Measurements from ENCODE around the gene GOLGA6L2. TPM values are rescaled to one million over a fixed set of nuclear protein-coding genes. Genes with fewer than 3 reads are reported as not detected.
"Not testable (repeated sequence)": the region's sequence is repeated elsewhere in the genome, so short reads cannot be mapped to it uniquely, and the experiment has no call there.

Gene GOLGA6L2
- total RNA-seq, 2 experiments from 2014 or later, result not detected

- Mint-ChIP-seq H3K36me3 (ENCODE audit: low read depth) (no peaks in the 10 kb centered on the region), H3K4me1 (ENCODE audit: low read depth) (no peaks in the 10 kb centered on the region), H3K27ac (no peak overlapping the region), H3K4me3 (no peak overlapping the region), H3K27me3 (ENCODE audit: low read depth) (no peaks in the 10 kb centered on the region), H3K9me3 (ENCODE audit: insufficient read depth) (no peaks in the 10 kb centered on the region)
- ATAC-seq (no peak), DNase-seq (no peak)
- CTCF ChIA-PET, result no interaction called here
- POLR2A ChIA-PET, result no interaction called here
Observed at GRCh38 chr15:23422099-23422945, 24.7 kb downstream of the GOLGA6L2 start.

GRCh38 chr15:23420806-23421575, 26.1 kb downstream of the GOLGA6L2 start:
- ChIA-PET POLR2A (no interaction called here), CTCF (no interaction called here)
- H3K9me3 Mint-ChIP-seq (ENCODE audit: insufficient read depth), result no peaks in the 10 kb centered on the region
- H3K4me1 Mint-ChIP-seq (ENCODE audit: low read depth), result no peaks in the 10 kb centered on the region
- no peak for DNase-seq
- H3K27ac Mint-ChIP-seq, result no peak overlapping the region
- H3K4me3 Mint-ChIP-seq, result no peak overlapping the region
- no peaks in the 10 kb centered on the region for H3K27me3 Mint-ChIP-seq (ENCODE audit: low read depth)
- ATAC-seq, result no peak
- H3K36me3 Mint-ChIP-seq (ENCODE audit: low read depth), result no peaks in the 10 kb centered on the region

GRCh38 chr15:23416349-23417276, 30.4 kb downstream of the GOLGA6L2 start:
- POLR2A ChIA-PET, result no interaction called here

GRCh38 chr15:23415866-23416265, 31.2 kb downstream of the GOLGA6L2 start:
- H3K36me3 Mint-ChIP-seq (ENCODE audit: low read depth); H3K9me3 Mint-ChIP-seq (ENCODE audit: insufficient read depth); ATAC-seq; H3K4me1 Mint-ChIP-seq (ENCODE audit: low read depth); DNase-seq; POLR2A ChIA-PET; H3K27ac Mint-ChIP-seq; CTCF ChIA-PET; H3K4me3 Mint-ChIP-seq; H3K27me3 Mint-ChIP-seq (ENCODE audit: low read depth): not testable (repeated sequence)

More at GRCh38 chr15:23416349-23417276, 30.4 kb downstream of the GOLGA6L2 start:
- H3K27me3 Mint-ChIP-seq (ENCODE audit: low read depth), result no peaks in the 10 kb centered on the region
- no peaks in the 10 kb centered on the region for H3K4me1 Mint-ChIP-seq (ENCODE audit: low read depth)
- no peak for DNase-seq
- no peaks in the 10 kb centered on the region for H3K36me3 Mint-ChIP-seq (ENCODE audit: low read depth)
- no peak overlapping the region for H3K4me3 Mint-ChIP-seq
- ATAC-seq, result no peak
- H3K27ac Mint-ChIP-seq, result no peak overlapping the region
- CTCF ChIA-PET, result no interaction called here
- no peaks in the 10 kb centered on the region for H3K9me3 Mint-ChIP-seq (ENCODE audit: insufficient read depth)

GRCh38 chr15:23415321-23415865, 31.6 kb downstream of the GOLGA6L2 start:
- no peaks in the 10 kb centered on the region for H3K4me1 Mint-ChIP-seq (ENCODE audit: low read depth)
- no peak for DNase-seq
- no peak overlapping the region for H3K27ac Mint-ChIP-seq
- ChIA-PET CTCF (no interaction called here), POLR2A (no interaction called here)
- no peaks in the 10 kb centered on the region for H3K27me3 Mint-ChIP-seq (ENCODE audit: low read depth)
- H3K4me3 Mint-ChIP-seq, result no peak overlapping the region
- no peaks in the 10 kb centered on the region for H3K9me3 Mint-ChIP-seq (ENCODE audit: insufficient read depth)
- no peaks in the 10 kb centered on the region for H3K36me3 Mint-ChIP-seq (ENCODE audit: low read depth)
- no peak for ATAC-seq

GRCh38 chr15:23412881-23413600, 34.0 kb downstream of the GOLGA6L2 start:
- POLR2A ChIA-PET; ATAC-seq; H3K27ac Mint-ChIP-seq; H3K36me3 Mint-ChIP-seq (ENCODE audit: low read depth); H3K27me3 Mint-ChIP-seq (ENCODE audit: low read depth); CTCF ChIA-PET; H3K4me3 Mint-ChIP-seq; H3K9me3 Mint-ChIP-seq (ENCODE audit: insufficient read depth); DNase-seq; H3K4me1 Mint-ChIP-seq (ENCODE audit: low read depth): not testable (repeated sequence)

- ChIA-PET POLR2A (no interaction called here), CTCF (no interaction called here)
- H3K4me3 Mint-ChIP-seq, result no peak overlapping the region
- no peak overlapping the region for H3K27ac Mint-ChIP-seq
- no peaks in the 10 kb centered on the region for H3K27me3 Mint-ChIP-seq (ENCODE audit: low read depth)
- no peak for DNase-seq
- no peaks in the 10 kb centered on the region for H3K36me3 Mint-ChIP-seq (ENCODE audit: low read depth)
- H3K9me3 Mint-ChIP-seq (ENCODE audit: insufficient read depth), result no peaks in the 10 kb centered on the region
- H3K4me1 Mint-ChIP-seq (ENCODE audit: low read depth), result no peaks in the 10 kb centered on the region
- no peak for ATAC-seq
Observed at GRCh38 chr15:23411841-23412240, 35.2 kb downstream of the GOLGA6L2 start.

- DNase-seq (no peak), ATAC-seq (no peak)
- H3K27me3 Mint-ChIP-seq (ENCODE audit: low read depth), result no peaks in the 10 kb centered on the region
- H3K4me3 Mint-ChIP-seq, result no peak overlapping the region
- no peaks in the 10 kb centered on the region for H3K9me3 Mint-ChIP-seq (ENCODE audit: insufficient read depth)
- H3K36me3 Mint-ChIP-seq (ENCODE audit: low read depth), result no peaks in the 10 kb centered on the region
- ChIA-PET CTCF (no interaction called here), POLR2A (no interaction called here)
- no peak overlapping the region for H3K27ac Mint-ChIP-seq
- H3K4me1 Mint-ChIP-seq (ENCODE audit: low read depth), result no peaks in the 10 kb centered on the region
Observed at GRCh38 chr15:23403550-23403949, 43.5 kb downstream of the GOLGA6L2 start.

- no peaks in the 10 kb centered on the region for H3K36me3 Mint-ChIP-seq (ENCODE audit: low read depth)
- ChIA-PET POLR2A (no interaction called here), CTCF (no interaction called here)
- H3K4me1 Mint-ChIP-seq (ENCODE audit: low read depth), result no peaks in the 10 kb centered on the region
- no peak overlapping the region for H3K4me3 Mint-ChIP-seq
- no peaks in the 10 kb centered on the region for H3K27me3 Mint-ChIP-seq (ENCODE audit: low read depth)
- H3K9me3 Mint-ChIP-seq (ENCODE audit: insufficient read depth), result no peaks in the 10 kb centered on the region
- DNase-seq (no peak), ATAC-seq (no peak)
- H3K27ac Mint-ChIP-seq, result no peak overlapping the region
Observed at GRCh38 chr15:23402544-23402943, 44.5 kb downstream of the GOLGA6L2 start.

- Mint-ChIP-seq H3K27me3 (ENCODE audit: low read depth) (no peaks in the 10 kb centered on the region), H3K4me1 (ENCODE audit: low read depth) (no peaks in the 10 kb centered on the region), H3K36me3 (ENCODE audit: low read depth) (no peaks in the 10 kb centered on the region), H3K9me3 (ENCODE audit: insufficient read depth) (no peaks in the 10 kb centered on the region), H3K27ac (no peak overlapping the region), H3K4me3 (no peak overlapping the region)
- ATAC-seq, result no peak
- POLR2A ChIA-PET, result no interaction called here
- no peak for DNase-seq
- CTCF ChIA-PET, result no interaction called here
Observed at GRCh38 chr15:23402140-23402539, 44.9 kb downstream of the GOLGA6L2 start.

GRCh38 chr15:23401627-23402026, 45.4 kb downstream of the GOLGA6L2 start:
- Mint-ChIP-seq H3K36me3 (ENCODE audit: low read depth) (no peaks in the 10 kb centered on the region), H3K4me1 (ENCODE audit: low read depth) (no peaks in the 10 kb centered on the region), H3K27ac (no peak overlapping the region), H3K27me3 (ENCODE audit: low read depth) (no peaks in the 10 kb centered on the region), H3K4me3 (no peak overlapping the region), H3K9me3 (ENCODE audit: insufficient read depth) (no peaks in the 10 kb centered on the region)
- POLR2A ChIA-PET, result no interaction called here
- DNase-seq, result no peak
- no peak for ATAC-seq
- CTCF ChIA-PET, result no interaction called here
